Stimulated activated CD8-positive, alpha-beta memory T cell treated with anti-CD3 and anti-CD28 coated beads, Interleukin-4, amount 100 ng/mL, for 4 hours (primary cell): ENCODE measurements around the gene CSAG1.
"Not testable (repeated sequence)": the region's sequence is repeated elsewhere in the genome, so short reads cannot be mapped to it uniquely, and the experiment has no call there.

Experiments
- DNase-seq, 2 donors: peaks; one replicate each; pipeline ENCODE4 v3.0.0-alpha.2; 2020; ENCODE audit warnings: low read depth in 2 of 2, low spot score in 1 of 2

The CSAG1 gene

DNA sequence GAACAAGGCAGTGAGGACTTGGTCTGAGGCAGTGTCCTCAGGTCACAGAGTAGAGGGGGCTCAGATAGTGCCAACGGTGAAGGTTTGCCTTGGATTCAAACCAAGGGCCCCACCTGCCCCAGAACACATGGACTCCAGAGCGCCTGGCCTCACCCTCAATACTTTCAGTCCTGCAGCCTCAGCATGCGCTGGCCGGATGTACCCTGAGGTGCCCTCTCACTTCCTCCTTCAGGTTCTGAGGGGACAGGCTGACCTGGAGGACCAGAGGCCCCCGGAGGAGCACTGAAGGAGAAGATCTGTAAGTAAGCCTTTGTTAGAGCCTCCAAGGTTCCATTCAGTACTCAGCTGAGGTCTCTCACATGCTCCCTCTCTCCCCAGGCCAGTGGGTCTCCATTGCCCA is 33.1 kb downstream of the CSAG1 start:
- DNase-seq = not testable (repeated sequence)

DNA sequence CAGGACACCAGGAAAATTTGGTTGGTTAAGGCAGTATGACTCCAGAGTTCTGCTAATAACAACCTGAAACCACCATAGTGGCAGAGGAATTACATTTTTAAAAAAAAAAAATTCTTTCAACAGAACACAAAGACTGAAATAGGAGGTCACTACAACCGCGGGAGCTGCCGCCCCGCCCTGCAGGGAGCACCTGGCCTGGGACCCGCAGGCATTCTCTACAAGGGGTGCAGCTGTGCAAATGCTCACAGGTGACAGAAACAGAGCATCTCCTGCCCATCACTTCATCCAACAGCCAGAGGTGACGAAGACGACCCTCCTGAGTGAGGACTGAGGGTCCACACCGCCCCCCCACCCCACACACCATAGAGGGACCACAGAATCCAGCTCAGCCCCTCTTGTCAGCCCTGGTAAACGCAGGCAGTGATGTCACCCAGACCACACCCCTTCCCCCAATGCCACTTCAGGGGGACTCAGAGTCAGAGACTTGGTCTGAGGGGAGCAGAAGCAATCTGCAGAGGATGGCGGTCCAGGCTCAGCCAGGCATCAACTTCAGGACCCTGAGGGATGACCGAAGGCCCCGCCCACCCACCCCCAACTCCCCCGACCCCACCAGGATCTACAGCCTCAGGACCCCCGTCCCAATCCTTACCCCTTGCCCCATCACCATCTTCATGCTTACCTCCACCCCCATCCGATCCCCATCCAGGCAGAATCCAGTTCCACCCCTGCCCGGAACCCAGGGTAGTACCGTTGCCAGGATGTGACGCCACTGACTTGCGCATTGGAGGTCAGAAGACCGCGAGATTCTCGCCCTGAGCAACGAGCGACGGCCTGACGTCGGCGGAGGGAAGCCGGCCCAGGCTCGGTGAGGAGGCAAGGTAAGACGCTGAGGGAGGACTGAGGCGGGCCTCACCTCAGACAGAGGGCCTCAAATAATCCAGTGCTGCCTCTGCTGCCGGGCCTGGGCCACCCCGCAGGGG is 35.3 kb downstream of the CSAG1 start, which contains the start of gene MAGEA3:
Gene MAGEA3, plus strand, starts transcription at position 843 of the 980 bp plus-strand sequence. CDS start 2,039 bp downstream, outside the sequence.
- not testable (repeated sequence) for DNase-seq

- not testable (repeated sequence) for DNase-seq
Measured at GRCh38 chrX:152681012-152681411, 52.5 kb downstream of the CSAG1 start.
